NCI-H748 (cell line): ENCODE results near the gene ATP13A3.
A peak's percentile ranks its signal among the peaks of the same experiment; 100 is the strongest.
"Not testable (repeated sequence)": the region's sequence is repeated elsewhere in the genome, so short reads cannot be mapped to it uniquely, and the experiment has no call there.

Experiments
- DNase-seq: peaks from one replicate; lab custom pipeline; 2025; ENCODE audit not compliant: unreplicated experiment; lab: John Stamatoyannopoulos, UW

Gene ATP13A3

DNA sequence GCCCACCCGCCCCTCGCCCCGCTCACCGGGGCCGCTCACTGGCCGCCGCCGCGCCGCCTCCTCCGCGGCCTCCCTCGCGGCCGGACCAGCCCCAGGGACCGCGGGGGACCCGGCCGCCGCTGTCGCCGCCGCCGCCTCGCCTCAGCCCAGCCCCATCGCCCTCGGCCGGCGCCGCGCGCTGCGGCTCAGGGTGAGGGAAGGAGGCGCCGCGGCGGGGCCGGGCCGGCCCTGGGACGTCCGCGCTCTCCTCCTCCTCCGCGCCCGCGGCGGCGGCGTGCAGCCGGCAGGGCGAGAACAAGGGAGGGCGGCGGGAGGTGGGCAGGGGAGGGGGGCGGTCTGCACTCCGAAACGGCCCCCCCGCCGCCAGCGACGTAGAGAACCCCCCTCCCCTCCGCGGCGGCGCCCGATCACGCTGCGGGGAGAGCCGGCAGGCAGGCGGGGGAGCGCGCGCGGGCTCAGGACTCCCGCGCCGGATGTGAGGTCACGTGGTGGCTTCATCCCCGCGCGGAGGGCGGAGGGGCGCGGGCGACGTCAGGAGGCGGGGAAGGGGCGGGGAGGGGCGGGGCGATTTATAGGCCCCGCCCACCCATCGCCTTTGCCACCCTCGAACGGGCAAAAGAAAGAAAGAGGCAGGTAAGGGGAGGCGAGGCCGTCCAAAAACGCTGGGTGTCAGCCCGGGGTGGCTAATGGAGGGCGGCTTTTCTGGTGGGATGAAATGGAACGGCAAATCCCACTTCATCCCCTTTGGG lies at the start of gene ATP13A3:
TSS of gene ATP13A3 (minus strand) at position 463 of the 749 bp plus-strand sequence. CDS start 24,812 bp downstream, outside the sequence.
- peak; percentile 88 for DNase-seq

- not testable (repeated sequence) for DNase-seq
Observed at GRCh38 chr3:194535199-194535598, 48.4 kb upstream of the ATP13A3 start.

- DNase-seq, result no peak
Observed at GRCh38 chr3:194534243-194534642, 47.4 kb upstream of the ATP13A3 start.

- no peak for DNase-seq
Observed at GRCh38 chr3:194532591-194532990, 45.8 kb upstream of the ATP13A3 start.

GRCh38 chr3:194527726-194528125 lies 40.9 kb upstream of the ATP13A3 start:
- no peak for DNase-seq

- DNase-seq, result no peak
Observed at GRCh38 chr3:194526164-194526563, 39.4 kb upstream of the ATP13A3 start.

DNA sequence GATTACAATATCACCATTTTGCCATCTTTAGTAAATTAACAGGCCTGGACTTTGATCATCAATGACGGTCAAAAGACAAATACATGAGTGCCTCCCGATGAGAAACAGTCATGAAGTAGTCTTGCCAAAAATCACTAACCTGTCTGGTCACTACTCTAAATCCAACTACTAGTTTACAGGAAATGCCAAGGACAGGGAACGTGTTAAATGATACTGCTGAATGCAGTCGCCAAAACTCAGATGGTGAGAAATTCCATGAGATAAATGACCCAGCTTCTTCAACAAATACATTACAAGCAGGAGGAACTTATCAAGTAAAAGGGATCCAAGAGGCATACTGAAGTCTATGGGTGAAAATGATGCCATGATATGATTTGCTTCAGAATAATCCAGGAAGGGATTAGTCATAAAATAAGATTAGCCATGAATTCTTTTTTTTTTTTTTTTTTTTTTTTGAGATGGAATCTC lies 35.8 kb upstream of the ATP13A3 start:
- no peak for DNase-seq

DNA sequence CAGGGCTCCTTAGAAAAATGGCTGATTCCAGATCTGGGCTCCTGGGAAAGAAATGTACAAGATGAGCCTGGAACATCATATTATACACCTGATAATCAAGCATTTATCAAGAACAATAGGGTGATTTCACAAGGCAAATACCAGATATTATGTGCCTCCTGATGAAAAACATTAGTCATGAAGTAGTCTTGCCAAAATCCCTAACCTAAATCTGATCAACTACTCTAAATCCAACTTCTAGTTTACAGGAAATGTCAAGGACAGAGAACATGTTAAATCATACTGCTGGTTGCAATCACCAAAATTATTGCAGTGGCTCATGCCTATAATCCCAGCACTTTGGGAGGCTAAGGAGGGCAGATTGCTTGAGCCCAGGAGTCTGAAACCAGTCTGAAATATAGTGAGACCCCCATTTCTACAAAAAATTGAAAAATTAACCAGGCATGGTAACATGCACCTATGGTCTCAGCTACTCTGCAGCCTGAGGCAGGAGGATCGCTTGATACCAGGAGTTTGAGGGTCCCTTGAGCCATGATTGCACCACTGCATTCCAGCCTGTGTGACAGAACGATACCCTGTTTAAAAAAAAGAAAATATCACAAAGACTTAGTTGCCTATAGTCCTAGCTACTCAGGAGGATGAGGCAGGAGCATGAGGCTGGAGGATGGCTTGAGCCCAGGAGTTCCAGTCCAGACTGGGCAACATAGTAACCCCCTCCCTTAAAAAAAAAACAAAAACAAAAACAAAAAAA lies 34.9 kb upstream of the ATP13A3 start:
- DNase-seq, result no peak

- not testable (repeated sequence) for DNase-seq
Observed at GRCh38 chr3:194520682-194521162, 33.9 kb upstream of the ATP13A3 start.

- DNase-seq, result not testable (repeated sequence)
Observed at GRCh38 chr3:194520201-194520600, 33.4 kb upstream of the ATP13A3 start.

DNA sequence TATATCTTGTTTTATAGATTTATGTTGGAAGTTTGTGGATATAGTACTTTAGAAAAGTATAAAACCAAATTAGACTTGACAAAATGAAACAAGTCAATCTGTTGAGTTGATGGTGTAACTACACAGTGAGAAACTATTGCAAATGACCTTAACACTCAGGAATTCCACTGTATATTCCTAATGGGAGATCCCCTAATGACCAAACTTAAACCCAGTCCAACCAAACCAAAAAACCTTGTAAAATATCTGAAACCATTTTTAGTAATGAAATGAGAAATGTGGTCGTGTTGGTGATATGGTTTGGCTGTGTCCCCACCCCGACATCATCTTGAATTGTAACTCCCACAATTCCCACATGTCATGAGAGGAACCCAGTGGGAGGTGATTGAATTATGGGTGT lies 31.9 kb upstream of the ATP13A3 start:
- DNase-seq, result no peak

DNA sequence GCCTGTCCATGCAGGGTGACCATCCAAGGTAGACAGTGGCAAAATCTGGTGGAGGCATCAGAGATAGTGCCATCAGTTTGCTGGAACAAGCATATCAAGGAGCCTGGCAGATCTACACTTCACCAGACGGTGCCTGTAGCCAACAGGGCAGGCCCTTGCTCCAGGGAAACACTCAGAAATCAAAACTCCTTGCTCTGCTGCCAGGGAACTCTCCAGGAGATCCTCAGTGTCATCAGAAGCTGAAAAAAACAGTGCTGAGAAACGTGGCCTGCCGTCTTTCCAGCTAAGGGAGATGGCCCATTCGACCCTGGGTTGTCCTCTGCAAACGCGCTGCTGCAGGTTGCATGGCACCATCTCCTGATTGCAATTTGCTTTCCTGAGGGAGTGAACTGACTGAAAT lies 30.5 kb upstream of the ATP13A3 start:
- DNase-seq, result no peak

DNA sequence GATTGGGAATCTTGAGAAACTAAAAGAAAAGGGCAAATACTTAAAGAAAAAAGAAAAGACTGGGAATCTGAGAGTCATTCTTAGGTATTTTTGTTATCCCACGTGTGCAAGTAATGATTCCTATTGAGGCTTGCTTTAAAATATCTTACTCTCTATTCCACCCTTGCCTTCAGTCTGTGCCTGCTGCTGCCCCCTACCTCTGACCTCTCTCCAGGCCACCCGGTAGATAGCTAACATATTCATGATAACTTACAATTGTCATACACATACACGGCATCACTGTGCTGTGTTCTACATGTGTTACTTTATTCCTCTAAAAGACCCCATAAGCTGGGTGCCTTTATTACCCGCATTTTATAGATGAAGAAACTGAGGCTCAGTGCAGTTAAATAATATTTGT lies 27.8 kb upstream of the ATP13A3 start:
- DNase-seq, result no peak

- peak; percentile 76 for DNase-seq
Observed at GRCh38 chr3:194512895-194513601, 26.2 kb upstream of the ATP13A3 start.

DNA sequence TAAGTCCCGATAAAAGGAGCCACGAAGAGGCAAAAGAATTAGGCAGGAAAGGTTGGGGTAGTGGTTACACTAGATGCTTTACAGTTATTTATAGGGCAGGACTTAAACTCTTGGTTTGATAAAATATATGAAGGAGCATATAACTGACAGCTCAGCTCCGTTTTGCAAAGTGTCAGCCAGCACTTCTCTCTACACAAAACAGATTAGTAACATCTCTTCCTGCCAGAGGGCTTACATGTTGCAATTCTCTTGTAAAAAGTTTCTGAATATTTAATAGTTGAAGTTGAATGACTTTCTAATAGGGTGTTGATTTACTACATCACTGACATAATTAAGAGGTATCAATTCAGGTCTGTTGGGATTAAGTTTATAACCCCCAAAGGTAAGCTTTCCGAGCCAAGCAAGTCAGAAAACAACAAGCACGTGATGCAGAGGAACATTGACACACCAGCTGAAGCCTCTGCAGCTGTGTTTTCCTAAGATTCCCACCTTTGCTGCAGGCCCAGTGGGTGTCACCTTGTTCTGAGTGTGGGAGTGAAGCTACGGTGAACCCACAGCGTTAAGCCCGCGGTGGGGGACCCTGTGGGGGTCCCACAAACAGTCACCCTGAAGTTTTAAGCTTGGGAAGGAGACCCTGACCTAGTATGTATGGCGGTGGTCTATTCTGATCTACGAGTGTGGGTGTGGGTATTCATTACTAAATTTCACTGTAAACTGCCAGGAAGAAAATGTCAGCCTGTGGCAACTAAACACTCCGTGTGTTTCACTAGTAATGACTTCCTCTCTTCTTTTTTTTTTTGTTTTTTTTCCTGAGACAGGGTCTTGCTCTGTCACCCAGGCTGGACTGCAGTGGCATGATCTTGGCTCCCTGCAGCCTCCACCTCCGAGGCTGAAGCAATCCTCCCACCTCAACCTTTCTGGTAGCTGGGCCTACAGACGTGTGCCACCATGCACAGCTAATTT lies 22.0 kb upstream of the ATP13A3 start:
- no peak for DNase-seq

DNA sequence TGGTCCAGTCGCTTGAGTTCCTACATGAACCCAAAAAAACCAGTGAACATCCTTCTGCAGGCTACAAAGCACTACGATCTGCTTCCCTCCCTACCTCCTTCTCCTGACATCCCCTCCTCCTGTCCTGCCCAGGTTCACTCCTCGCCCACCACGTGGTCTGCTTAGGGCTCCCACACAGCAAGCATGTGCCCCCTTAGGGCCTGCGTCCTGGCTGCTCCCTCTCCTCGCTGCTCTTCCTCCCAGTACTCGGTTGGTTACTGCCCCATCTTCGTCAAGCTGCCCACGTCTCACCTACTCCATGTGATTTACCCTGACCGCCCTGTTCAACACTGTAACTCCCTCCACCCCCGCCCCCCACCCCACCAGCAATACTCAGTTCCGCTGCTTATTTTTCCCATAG lies 20.8 kb upstream of the ATP13A3 start:
- no peak for DNase-seq

DNA sequence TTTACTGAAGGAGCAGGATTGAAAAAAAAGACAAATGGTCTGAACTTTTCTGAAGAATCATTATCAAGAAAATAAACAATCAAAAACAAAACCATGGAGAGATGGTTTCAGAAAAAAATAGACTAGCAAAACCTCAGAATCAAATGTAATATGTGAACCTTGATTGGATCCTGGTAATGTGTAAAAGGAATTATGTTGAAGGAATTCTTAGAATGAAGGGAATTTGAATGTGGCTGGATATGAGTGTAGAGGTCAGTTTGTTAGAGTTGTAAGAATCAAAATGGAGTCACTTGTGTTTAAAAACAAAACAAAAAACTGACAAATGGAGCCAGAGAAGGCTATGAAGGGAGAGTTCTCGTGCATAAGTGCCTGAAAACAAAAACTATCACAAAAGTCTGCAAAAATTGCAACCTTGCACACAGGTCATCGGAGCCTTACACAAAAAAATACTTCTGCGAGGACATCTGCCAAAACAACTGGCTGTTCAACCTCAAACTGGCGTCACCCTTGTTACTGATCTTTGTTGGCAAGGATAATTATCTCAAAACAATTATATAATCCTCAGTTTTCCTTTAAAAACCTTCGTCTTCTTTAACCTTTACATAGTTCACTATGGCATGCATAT lies 19.1 kb upstream of the ATP13A3 start:
- DNase-seq, result no peak

DNA sequence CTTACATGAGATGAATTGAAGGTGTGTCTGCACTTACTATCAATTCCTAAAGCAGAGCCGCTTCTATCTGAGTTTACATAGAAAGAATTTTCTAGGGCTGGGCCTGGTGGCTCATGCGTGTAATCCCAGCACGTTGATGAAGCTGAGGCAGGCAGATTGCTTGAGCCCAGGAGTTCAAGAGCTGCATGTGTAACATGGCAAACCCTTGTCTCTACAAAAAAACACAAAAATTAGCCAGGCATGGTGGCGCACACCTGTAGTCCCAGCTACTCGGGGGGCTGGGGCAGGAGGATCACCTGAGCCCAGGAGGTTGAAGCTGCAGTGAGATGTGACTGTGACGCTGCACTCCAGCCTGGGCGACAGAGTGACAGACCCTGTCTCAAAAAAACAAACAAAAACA lies 18.1 kb upstream of the ATP13A3 start:
- no peak for DNase-seq

GRCh38 chr3:194504146-194504545 lies 17.3 kb upstream of the ATP13A3 start:
- no peak for DNase-seq

DNA sequence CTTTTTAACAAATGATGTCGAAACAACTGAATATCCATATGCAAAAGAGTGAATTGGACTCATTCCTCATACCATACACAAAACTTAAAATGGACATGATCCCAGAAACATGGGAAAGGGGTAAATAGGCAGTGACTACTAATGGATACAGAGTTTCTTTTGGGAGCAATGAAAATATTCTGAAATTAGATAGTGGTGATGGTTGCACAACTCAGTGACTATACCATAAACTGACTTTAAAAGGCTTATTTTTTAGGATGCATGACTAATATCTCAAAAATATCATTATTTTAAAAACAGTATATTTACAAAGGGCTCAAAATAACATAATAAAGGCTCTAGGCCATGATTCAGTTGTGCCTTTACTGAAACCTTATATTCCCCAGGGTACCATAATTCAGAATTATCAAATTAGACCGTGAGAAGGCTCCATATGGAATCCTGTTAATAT lies 16.3 kb upstream of the ATP13A3 start:
- DNase-seq, result no peak
